Tibial artery (tissue), 4 donors: ENCODE data around the gene RPSA.

Experiments
- DNase-seq, 2 donors: peaks; one replicate each; pipeline ENCODE4 v3.0.0-alpha.2; 2019
- H3K27ac ChIP-seq, 2 donors: fragments of 200-600 bp; sonication (generic) in 1 of 2; 1 replicate in 1 of 2; 2 replicates in 1 of 2; pipeline ENCODE4 v1.5.1; 2018 to 2019; ENCODE audit warnings: mild to moderate bottlenecking in 1 of 2
- H3K27me3 ChIP-seq, 2 donors: fragments of 200-600 bp; sonication (generic) in 1 of 2; one replicate each; pipeline versions ENCODE4 v1.5.1 to v1.6.0; 2016 to 2019
- H3K36me3 ChIP-seq, 3 donors: fragments of 200-600 bp; sonication (generic) in 2 of 3; one replicate each; pipeline ENCODE4 v1.5.1; 2016 to 2019; ENCODE audit warnings: mild to moderate bottlenecking in 2 of 3
- H3K4me1 ChIP-seq, 4 donors: fragments of 200-600 bp; sonication (generic) in 2 of 4; 1 replicate in 3 of 4; 2 replicates in 1 of 4; pipeline ENCODE4 v1.5.1; 2016 to 2019
- H3K4me3 ChIP-seq, 2 donors: fragments of 200-600 bp; sonication (generic) in 1 of 2; 1 replicate in 1 of 2; 2 replicates in 1 of 2; pipeline ENCODE4 v1.5.1; 2018 to 2019; ENCODE audit warnings: mild to moderate bottlenecking in 2 of 2
- H3K9me3 ChIP-seq, 3 donors: fragments of 200-600 bp; sonication (generic) in 1 of 3; one replicate each; pipeline ENCODE4 v1.5.1; 2016 to 2019
- intact Hi-C: fragments of 100-400 bp; cut with DNase I; formaldehyde crosslinking; loops from one replicate; pipeline ENCODE4 v1.15.0; 2023; ENCODE audit warnings: low total_unique reads
- TF ChIP-seq, protein P1 (sequence below), 2 experiments: fragments of 200-600 bp in 1 of 2; fragments of 450-650 bp in 1 of 2; IDR thresholded peaks; one replicate each; pipeline ENCODE4 v1.5.1; 2017 to 2019; ENCODE audit warnings: antibody characterized with exemption in 2 of 2, mild to moderate bottlenecking in 1 of 2, moderate library complexity in 1 of 2

RPSA gene

DNA sequence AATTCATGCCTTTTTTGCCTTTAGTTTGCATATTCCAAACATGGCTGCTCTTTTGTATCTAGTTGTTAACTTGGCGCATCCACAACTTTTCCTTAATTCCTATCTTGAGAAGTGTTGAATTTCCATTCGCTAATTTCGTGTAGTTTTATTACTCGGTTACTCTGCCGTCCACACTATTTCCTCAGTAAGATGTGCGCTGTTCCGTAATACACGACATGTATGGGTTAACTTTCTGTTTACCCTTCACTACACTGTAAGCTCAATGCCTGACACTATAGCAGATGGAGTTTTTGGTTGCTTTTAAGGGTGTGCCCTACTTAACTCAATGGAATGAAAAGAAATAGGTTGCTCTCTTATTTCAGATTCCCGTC lies 724 bp downstream of the RPSA start:
- Histone ChIP-seq H3K27ac (peak overlapping the region; percentile 73 to 75), H3K4me3 (peak overlapping the region; percentile 70 to 72), H3K36me3 (peaks cover 26 to 47% (median 38%) of the 10 kb centered on the region in 3 donors), H3K9me3 (no peaks in the 10 kb centered on the region), H3K4me1 (peaks cover 0 to 27% (median 16%) of the 10 kb centered on the region in 4 donors), H3K27me3 (no peaks in the 10 kb centered on the region)
- TF ChIP-seq, protein P1, sequence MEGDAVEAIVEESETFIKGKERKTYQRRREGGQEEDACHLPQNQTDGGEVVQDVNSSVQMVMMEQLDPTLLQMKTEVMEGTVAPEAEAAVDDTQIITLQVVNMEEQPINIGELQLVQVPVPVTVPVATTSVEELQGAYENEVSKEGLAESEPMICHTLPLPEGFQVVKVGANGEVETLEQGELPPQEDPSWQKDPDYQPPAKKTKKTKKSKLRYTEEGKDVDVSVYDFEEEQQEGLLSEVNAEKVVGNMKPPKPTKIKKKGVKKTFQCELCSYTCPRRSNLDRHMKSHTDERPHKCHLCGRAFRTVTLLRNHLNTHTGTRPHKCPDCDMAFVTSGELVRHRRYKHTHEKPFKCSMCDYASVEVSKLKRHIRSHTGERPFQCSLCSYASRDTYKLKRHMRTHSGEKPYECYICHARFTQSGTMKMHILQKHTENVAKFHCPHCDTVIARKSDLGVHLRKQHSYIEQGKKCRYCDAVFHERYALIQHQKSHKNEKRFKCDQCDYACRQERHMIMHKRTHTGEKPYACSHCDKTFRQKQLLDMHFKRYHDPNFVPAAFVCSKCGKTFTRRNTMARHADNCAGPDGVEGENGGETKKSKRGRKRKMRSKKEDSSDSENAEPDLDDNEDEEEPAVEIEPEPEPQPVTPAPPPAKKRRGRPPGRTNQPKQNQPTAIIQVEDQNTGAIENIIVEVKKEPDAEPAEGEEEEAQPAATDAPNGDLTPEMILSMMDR (IDR thresholded peaks at IDR 0.05): no peak
- DNase-seq: no peak
- intact Hi-C loops: loop anchor here (2.0 kb wide), 1 partner anchor 24 kb away; the partner anchor contains the start of gene SLC25A38

DNA sequence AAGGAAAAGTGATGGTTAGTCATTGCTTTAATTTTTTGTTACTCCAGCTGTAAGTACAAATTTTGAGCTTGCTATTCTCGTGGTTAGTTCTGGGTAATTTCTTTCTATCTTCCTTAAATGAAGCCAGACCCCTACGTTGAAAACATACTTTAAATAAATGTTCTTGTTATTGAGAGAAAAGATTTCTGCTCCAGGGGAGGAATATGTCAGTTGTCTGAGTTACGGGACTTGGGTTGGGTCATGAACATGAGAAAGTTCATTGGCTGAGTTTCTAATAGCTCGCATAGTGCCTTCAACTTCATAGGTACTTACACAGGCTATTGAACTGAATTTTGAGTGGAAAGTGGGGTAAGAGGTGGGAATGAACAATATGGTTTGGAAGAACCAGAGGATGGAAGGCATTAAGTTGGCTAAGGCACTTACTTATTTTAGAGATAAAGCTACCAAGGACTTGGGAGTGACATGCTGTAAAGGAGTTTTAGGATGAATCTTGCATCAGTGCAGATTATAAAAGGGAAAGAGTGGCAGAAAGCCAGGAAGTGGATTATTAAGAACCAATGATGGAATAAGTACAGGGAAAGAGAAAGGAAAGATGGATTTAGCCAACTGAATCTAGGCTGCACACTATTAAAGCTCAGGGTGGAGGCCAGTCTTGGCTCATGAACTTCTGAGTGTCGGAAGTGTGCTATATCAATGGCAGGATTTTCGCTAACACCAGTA lies 1.4 kb downstream of the RPSA start:
- peak overlapping the region in 1 of 2 donors; percentile 73 for H3K27ac ChIP-seq
- no peak overlapping the region for H3K4me3 ChIP-seq
- no peaks in the 10 kb centered on the region for H3K9me3 ChIP-seq
- intact Hi-C loops: loop anchor here (2.0 kb wide), 1 partner anchor 25 kb away; the partner anchor contains the start of gene SLC25A38
- H3K27me3 ChIP-seq: no peaks in the 10 kb centered on the region
- peaks cover 0 to 27% (median 16%) of the 10 kb centered on the region in 4 donors for H3K4me1 ChIP-seq
- TF ChIP-seq, protein P1 (IDR thresholded peaks at IDR 0.05): no peak
- no peak for DNase-seq
- peaks cover 33 to 49% (median 43%) of the 10 kb centered on the region in 3 donors for H3K36me3 ChIP-seq

DNA sequence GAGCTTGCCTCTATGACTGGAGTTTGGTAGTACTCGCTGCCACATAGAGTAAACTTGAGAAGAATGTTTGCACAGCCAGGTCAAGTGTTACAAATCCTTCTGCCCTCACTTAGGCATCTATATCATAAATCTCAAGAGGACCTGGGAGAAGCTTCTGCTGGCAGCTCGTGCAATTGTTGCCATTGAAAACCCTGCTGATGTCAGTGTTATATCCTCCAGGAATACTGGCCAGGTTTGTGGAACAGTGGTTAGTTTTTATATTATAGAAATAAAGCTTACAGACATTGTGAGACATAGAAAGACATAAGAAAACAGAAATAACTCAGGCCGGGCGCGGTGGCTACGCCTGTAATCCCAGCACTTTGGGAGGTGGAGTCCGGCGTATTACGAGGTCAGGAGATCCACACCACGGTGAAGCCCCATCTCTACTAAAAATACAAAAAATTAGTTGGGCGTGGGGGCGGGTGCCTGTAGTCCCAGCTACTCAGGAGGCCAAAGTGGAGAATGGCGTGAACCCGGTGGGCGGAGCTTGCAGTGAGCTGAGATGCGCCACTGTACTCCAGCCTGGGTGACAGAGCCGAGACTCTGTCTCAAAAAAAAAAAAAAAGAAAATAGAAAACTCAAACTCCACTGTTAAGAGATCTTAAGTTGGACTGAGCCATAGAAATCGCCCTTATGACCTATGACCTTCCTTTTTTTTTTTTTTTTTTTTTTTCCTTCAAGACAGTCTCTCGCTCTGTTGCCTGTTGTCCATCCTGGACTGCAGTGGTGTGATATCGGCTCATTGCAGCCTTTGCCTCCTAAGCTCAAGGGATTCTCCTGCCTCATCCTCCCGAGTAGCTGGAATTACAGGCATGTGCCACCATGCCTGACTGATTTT lies 2.2 kb downstream of the RPSA start:
- TF ChIP-seq, protein P1 (IDR thresholded peaks at IDR 0.05): no peak
- Histone ChIP-seq H3K27me3 (no peaks in the 10 kb centered on the region), H3K4me1 (peaks cover 0 to 27% (median 16%) of the 10 kb centered on the region in 4 donors), H3K27ac (no peak overlapping the region), H3K4me3 (no peak overlapping the region), H3K36me3 (peaks cover 41 to 57% (median 51%) of the 10 kb centered on the region in 3 donors), H3K9me3 (no peaks in the 10 kb centered on the region)
- intact Hi-C loops: no loop called here
- no peak for DNase-seq

DNA sequence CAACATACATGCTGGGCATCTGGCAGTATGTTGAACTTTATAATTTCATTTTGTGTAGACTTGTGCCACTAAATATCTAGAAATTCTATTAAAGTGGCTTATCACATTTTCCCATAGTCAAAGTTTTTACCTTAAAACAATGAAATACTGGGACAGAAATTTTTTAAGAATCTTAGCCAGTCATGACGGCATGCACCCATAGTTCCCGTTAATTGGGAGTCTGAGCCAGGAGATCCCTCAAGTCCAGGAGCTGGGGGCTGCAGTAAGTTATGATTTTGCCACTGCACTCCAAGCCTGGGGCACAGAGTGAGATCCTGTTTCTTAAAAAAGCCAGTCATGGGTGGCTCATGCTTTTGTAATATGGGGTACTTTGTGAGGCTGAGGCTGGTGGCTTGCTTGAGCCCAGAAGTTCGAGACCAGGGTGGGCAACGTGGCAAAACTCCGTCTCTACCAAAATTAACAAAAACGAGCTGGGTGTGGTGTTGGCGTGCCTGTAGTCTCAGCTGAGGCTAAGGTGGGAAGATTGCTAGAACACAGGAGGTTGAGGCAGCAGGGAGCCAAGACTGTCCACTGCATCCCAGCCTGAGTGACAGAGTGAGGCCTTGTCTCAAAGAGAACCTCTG lies 3.1 kb downstream of the RPSA start:
- Histone ChIP-seq H3K9me3 (no peaks in the 10 kb centered on the region), H3K36me3 (peaks cover 47 to 64% (median 53%) of the 10 kb centered on the region in 3 donors), H3K27ac (no peak overlapping the region), H3K4me1 (peaks cover 0 to 27% (median 16%) of the 10 kb centered on the region in 4 donors), H3K4me3 (no peak overlapping the region), H3K27me3 (no peaks in the 10 kb centered on the region)
- intact Hi-C loops: no loop called here
- TF ChIP-seq, protein P1 (IDR thresholded peaks at IDR 0.05): no peak
- DNase-seq: no peak

DNA sequence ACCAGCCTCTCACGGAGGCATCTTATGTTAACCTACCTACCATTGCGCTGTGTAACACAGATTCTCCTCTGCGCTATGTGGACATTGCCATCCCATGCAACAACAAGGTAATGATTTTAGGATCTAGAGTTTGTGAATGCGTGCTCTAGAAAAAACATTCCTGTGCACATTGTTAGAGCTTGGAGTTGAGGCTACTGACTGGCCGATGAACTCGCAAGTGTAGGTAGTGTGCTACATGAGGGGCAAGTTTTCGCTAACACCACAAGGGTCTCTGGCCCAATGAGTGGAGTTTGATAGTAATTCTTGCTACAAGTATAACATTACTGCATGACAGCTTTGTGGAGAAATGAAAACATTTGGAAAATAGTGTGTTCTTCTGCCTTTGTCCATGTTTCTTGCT lies 4.4 kb downstream of the RPSA start:
- no peak overlapping the region for H3K27ac ChIP-seq
- intact Hi-C loops: no loop called here
- TF ChIP-seq, protein P1 (IDR thresholded peaks at IDR 0.05): no peak
- H3K4me3 ChIP-seq: no peak overlapping the region
- peaks cover 47 to 64% (median 53%) of the 10 kb centered on the region in 3 donors for H3K36me3 ChIP-seq
- no peaks in the 10 kb centered on the region for H3K27me3 ChIP-seq
- peaks cover 0 to 27% (median 16%) of the 10 kb centered on the region in 4 donors for H3K4me1 ChIP-seq
- no peaks in the 10 kb centered on the region for H3K9me3 ChIP-seq
- no peak for DNase-seq
